Measurements from ENCODE around the gene TMEM183A. TPM values are rescaled to one million over a fixed set of nuclear protein-coding genes. Genes with fewer than 3 reads are reported as not detected.

TMEM183A gene
- polyA plus RNA-seq, 1 of the 3 experiments (the other 2 are of a cell fraction): 47.9 TPM

DNA sequence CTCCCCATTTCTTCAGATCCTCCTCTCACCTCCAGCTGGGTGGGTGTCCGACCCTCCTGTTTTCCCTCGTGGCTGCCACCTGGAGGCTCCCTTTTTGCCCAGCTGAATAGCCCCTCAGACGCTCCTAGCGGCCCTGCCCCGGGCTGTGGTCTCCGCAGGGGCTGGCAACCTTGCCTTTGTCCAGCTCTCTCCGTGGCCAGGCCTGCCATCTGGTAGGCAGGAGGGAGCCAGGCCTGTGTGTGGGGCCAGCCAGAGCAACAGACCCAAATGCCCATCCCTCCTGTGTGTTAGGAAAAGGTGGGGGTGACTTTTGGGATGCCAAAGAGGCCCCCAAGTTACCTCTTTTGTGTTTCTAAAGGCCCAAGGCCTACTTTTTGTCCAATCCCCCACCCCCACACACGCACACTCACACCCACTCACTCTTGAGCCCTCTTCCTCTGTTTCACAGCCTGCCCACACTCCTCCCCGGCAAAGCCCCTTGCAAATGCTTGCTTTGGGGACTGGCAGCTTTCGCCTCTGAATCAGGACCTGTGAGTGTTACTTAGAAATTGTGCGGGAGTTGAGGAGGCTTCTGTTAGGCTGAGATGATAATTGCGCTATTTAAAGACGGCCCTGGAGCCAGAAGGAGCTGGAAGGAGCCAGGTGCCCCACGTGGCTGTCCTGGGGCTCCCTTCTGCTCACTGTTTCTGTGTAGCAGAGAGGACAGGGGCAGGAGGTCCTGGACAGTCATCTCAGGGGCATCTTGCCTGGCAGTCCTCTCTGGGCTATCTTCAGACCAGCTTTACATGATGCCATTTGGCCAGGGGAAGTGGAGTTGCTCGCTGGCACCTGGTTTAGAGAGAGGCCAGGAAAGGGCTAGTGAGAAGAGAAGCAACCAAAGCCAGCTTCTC lies 28.2 kb downstream of the TMEM183A start:
- WGBS (ENCODE audit: low lambda C conversion rate): 88% methylated on average over 15 of the region's 15 CpGs
- H3F3A ChIP-seq (replicated peaks; ENCODE audit: insufficient read depth): no peaks in the 10 kb centered on the region
- H3K4me2 ChIP-seq: no peak overlapping the region
- DNase-seq: no peak
- H3K36me3 ChIP-seq (replicated peaks in 1 of 2; ENCODE audit: control insufficient read depth in 1 of 2, insufficient read depth in 2 of 2, low read length in 1 of 2): no peaks in the 10 kb centered on the region
- no peak overlapping the region for H2AFZ ChIP-seq (ENCODE audit: low read depth)
- H3K9me2 ChIP-seq: no peaks in the 10 kb centered on the region
- no peak for TF ChIP-seq YY1 (IDR thresholded peaks at IDR 0.05; ENCODE audit: low read depth)
- TF ChIP-seq RFX5 (IDR thresholded peaks at IDR 0.05; ENCODE audit: low read length): no peak
- no peak for TF ChIP-seq JUND (IDR thresholded peaks at IDR 0.05)
- TF ChIP-seq, protein P1, sequence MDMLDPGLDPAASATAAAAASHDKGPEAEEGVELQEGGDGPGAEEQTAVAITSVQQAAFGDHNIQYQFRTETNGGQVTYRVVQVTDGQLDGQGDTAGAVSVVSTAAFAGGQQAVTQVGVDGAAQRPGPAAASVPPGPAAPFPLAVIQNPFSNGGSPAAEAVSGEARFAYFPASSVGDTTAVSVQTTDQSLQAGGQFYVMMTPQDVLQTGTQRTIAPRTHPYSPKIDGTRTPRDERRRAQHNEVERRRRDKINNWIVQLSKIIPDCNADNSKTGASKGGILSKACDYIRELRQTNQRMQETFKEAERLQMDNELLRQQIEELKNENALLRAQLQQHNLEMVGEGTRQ (IDR thresholded peaks at IDR 0.05; ENCODE audit: borderline replicate concordance, low read depth, low read length): no peak
- TF ChIP-seq SIN3A (IDR thresholded peaks at IDR 0.05; ENCODE audit: borderline replicate concordance, low read depth, low read length): no peak
- no peak for TF ChIP-seq EZH2phosphoT487 (IDR thresholded peaks at IDR 0.05; ENCODE audit: borderline replicate concordance, low read depth)
- TF ChIP-seq CHD2 (IDR thresholded peaks at IDR 0.05; ENCODE audit: low read length, partially characterized antibody): no peak
- peaks cover 20 to 42% of the 10 kb centered on the region in 2 experiments; a peak in 3 of 4 replicates for H3K4me1 ChIP-seq (ENCODE audit: control insufficient read depth in 1 of 2, insufficient read depth in 2 of 2, low read depth in 1 of 2, low read length in 1 of 2)
- H3K9ac ChIP-seq: no peak overlapping the region
- no peak overlapping the region for H3K4me3 ChIP-seq (ENCODE audit: low read depth in 2 of 2, low read length in 1 of 2)
- H3K27me3 ChIP-seq (ENCODE audit: insufficient read depth): no peaks in the 10 kb centered on the region
- no peaks in the 10 kb centered on the region for H3K79me2 ChIP-seq (ENCODE audit: insufficient read depth)
- H3K9me3 ChIP-seq: no peaks in the 10 kb centered on the region
- ChIA-PET CTCF (interaction anchor here (0.8 to 16.3 kb wide), 14 partner anchors 9 to 289 kb away, joined by 3 to 454 read pairs (median 5); partner anchors contain the start of genes ADORA1 and PPFIA4), POLR2A (interaction anchor here (0.9 to 1.6 kb wide), 2 partner anchors 8 to 181 kb away, joined by 3 to 7 read pairs; no protein-coding TSS in a partner anchor)
- 0 out of 2 replicates have a peak, but pooled peaks cover 3% of the 10 kb centered on the region for H4K20me1 ChIP-seq (ENCODE audit: insufficient read depth)
- H3K27ac ChIP-seq (ENCODE audit: low read depth in 2 of 2, low read length in 1 of 2): no peak overlapping the region; a peak in 1 of 4 replicates

DNA sequence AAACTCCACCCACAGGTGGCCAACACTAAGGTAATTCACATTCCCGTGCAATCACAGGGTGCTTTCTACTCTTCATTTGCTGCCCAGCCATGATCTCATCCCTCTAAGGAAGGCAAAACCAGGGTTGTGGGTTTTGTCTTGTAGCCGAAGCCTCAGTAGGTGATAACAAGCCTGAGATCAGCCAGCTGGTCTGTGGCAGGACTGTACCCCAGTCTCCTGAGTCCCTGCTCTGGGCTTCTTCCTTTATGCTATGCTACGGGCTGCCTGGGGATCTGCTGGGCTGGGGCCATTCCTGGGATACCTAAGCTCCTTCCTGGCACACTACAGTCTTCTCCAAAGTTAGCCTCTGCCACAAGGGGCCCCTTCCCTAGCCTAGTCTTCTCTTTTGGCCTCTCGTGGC lies 29.0 kb downstream of the TMEM183A start:
- WGBS (ENCODE audit: low lambda C conversion rate): 76% methylated on average over 3 of the region's 4 CpGs

More for the DNA sequence above, 29.0 kb downstream of the TMEM183A start:
- Histone ChIP-seq H3K27ac (ENCODE audit: low read depth in 2 of 2, low read length in 1 of 2) (peak overlapping the region in 1 of 2 experiments; percentile 5; a peak in 1 of 4 replicates), H3K27me3 (ENCODE audit: insufficient read depth) (no peaks in the 10 kb centered on the region), H2AFZ (ENCODE audit: low read depth) (no peak overlapping the region), H3K4me3 (ENCODE audit: low read depth in 2 of 2, low read length in 1 of 2) (no peak overlapping the region), H4K20me1 (ENCODE audit: insufficient read depth) (0 out of 2 replicates have a peak, but pooled peaks cover 3% of the 10 kb centered on the region), H3K9me3 (no peaks in the 10 kb centered on the region), H3F3A (replicated peaks; ENCODE audit: insufficient read depth) (no peaks in the 10 kb centered on the region), H3K79me2 (ENCODE audit: insufficient read depth) (no peaks in the 10 kb centered on the region), H3K9ac (no peak overlapping the region), H3K36me3 (replicated peaks in 1 of 2; ENCODE audit: control insufficient read depth in 1 of 2, insufficient read depth in 2 of 2, low read length in 1 of 2) (no peaks in the 10 kb centered on the region), H3K9me2 (no peaks in the 10 kb centered on the region), H3K4me2 (no peak overlapping the region), H3K4me1 (ENCODE audit: control insufficient read depth in 1 of 2, insufficient read depth in 2 of 2, low read depth in 1 of 2, low read length in 1 of 2) (peaks cover 20 to 42% of the 10 kb centered on the region in 2 experiments; a peak in 3 of 4 replicates)
- TF ChIP-seq GATA2 (CRISPR knock-in tag; IDR thresholded peaks at IDR 0.05) (no peak), JUND (IDR thresholded peaks at IDR 0.05) (no peak), FOXM1 (IDR thresholded peaks at IDR 0.05; ENCODE audit: low read depth) (no peak), RFX5 (IDR thresholded peaks at IDR 0.05; ENCODE audit: low read length) (no peak), POLR2AphosphoS5 (IDR thresholded peaks at IDR 0.05; ENCODE audit: low read depth, low read length) (no peak), CHD2 (IDR thresholded peaks at IDR 0.05; ENCODE audit: low read length, partially characterized antibody) (no peak), RAD21 (IDR thresholded peaks at IDR 0.05; ENCODE audit: low read length) (no peak), MXI1 (IDR thresholded peaks at IDR 0.05; ENCODE audit: low read depth, low read length) (no peak), TCF12 (IDR thresholded peaks at IDR 0.05) (no peak)
- TF ChIP-seq, protein P2, sequence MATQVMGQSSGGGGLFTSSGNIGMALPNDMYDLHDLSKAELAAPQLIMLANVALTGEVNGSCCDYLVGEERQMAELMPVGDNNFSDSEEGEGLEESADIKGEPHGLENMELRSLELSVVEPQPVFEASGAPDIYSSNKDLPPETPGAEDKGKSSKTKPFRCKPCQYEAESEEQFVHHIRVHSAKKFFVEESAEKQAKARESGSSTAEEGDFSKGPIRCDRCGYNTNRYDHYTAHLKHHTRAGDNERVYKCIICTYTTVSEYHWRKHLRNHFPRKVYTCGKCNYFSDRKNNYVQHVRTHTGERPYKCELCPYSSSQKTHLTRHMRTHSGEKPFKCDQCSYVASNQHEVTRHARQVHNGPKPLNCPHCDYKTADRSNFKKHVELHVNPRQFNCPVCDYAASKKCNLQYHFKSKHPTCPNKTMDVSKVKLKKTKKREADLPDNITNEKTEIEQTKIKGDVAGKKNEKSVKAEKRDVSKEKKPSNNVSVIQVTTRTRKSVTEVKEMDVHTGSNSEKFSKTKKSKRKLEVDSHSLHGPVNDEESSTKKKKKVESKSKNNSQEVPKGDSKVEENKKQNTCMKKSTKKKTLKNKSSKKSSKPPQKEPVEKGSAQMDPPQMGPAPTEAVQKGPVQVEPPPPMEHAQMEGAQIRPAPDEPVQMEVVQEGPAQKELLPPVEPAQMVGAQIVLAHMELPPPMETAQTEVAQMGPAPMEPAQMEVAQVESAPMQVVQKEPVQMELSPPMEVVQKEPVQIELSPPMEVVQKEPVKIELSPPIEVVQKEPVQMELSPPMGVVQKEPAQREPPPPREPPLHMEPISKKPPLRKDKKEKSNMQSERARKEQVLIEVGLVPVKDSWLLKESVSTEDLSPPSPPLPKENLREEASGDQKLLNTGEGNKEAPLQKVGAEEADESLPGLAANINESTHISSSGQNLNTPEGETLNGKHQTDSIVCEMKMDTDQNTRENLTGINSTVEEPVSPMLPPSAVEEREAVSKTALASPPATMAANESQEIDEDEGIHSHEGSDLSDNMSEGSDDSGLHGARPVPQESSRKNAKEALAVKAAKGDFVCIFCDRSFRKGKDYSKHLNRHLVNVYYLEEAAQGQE (IDR thresholded peaks at IDR 0.05; ENCODE audit: low read depth, low read length): no peak
- TF ChIP-seq, protein P3, sequence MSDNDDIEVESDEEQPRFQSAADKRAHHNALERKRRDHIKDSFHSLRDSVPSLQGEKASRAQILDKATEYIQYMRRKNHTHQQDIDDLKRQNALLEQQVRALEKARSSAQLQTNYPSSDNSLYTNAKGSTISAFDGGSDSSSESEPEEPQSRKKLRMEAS (IDR thresholded peaks at IDR 0.05; ENCODE audit: low read depth): no peak
- ChIA-PET CTCF (interaction anchor here (0.9 to 16.3 kb wide), 14 partner anchors 9 to 452 kb away, joined by 3 to 454 read pairs (median 4); partner anchors contain the start of genes ADORA1 and PPFIA4), POLR2A (interaction anchor here (0.9 to 1.6 kb wide), 2 partner anchors 9 to 180 kb away, joined by 3 to 7 read pairs; no protein-coding TSS in a partner anchor)
- no peak for DNase-seq

Data from SK-N-SH (cell line).